Fibroblast of pulmonary artery (primary cell): Measurements from ENCODE around the gene USP20.

ENCODE experiments used
- DNase-seq: peaks from one replicate; pipeline ENCODE4 v3.0.0-alpha.2; 2010; ENCODE audit warnings: low read depth
- H3K4me3 ChIP-seq: replicated peaks from 2 replicates; pipeline ENCODE4 v1.5.1; 2011; ENCODE audit warnings: low read depth, mild to moderate bottlenecking, control low read depth, low read length, moderate library complexity
- CTCF ChIP-seq: IDR thresholded peaks from 2 replicates; pipeline ENCODE4 v1.5.1; 2011; ENCODE audit warnings: mild to moderate bottlenecking, control low read depth, low read length, inconsistent platforms; ENCODE audit errors: missing control alignments

The USP20 gene

GRCh38 chr9:129897263-129897662 is 62.0 kb downstream of the USP20 start:
- TF ChIP-seq CTCF: no peak
- no peak for DNase-seq
- H3K4me3 ChIP-seq: no peak overlapping the region

GRCh38 chr9:129898185-129898584 is 62.9 kb downstream of the USP20 start:
- peak; percentile 14 for TF ChIP-seq CTCF
- peak; percentile 50 for DNase-seq
- no peak overlapping the region for H3K4me3 ChIP-seq

GRCh38 chr9:129899620-129900019 is 64.4 kb downstream of the USP20 start:
- DNase-seq: no peak
- TF ChIP-seq CTCF: no peak

GRCh38 chr9:129900263-129901027 is 65.2 kb downstream of the USP20 start:
- no peak for TF ChIP-seq CTCF
- no peak overlapping the region for H3K4me3 ChIP-seq
- no peak for DNase-seq

More at GRCh38 chr9:129899620-129900019, 64.4 kb downstream of the USP20 start:
- no peak overlapping the region for H3K4me3 ChIP-seq

- DNase-seq: no peak
- no peak overlapping the region for H3K4me3 ChIP-seq
- no peak for TF ChIP-seq CTCF
Measured at GRCh38 chr9:129901993-129902739, 66.9 kb downstream of the USP20 start.

GRCh38 chr9:129902740-129903134 is 67.5 kb downstream of the USP20 start:
- TF ChIP-seq CTCF: no peak
- DNase-seq: no peak

GRCh38 chr9:129904734-129905133 is 69.5 kb downstream of the USP20 start:
- no peak overlapping the region for H3K4me3 ChIP-seq
- DNase-seq: no peak
- no peak for TF ChIP-seq CTCF

More at GRCh38 chr9:129902740-129903134, 67.5 kb downstream of the USP20 start:
- H3K4me3 ChIP-seq: no peak overlapping the region
